Measurements from ENCODE around the gene MKNK1.

MKNK1 gene

DNA sequence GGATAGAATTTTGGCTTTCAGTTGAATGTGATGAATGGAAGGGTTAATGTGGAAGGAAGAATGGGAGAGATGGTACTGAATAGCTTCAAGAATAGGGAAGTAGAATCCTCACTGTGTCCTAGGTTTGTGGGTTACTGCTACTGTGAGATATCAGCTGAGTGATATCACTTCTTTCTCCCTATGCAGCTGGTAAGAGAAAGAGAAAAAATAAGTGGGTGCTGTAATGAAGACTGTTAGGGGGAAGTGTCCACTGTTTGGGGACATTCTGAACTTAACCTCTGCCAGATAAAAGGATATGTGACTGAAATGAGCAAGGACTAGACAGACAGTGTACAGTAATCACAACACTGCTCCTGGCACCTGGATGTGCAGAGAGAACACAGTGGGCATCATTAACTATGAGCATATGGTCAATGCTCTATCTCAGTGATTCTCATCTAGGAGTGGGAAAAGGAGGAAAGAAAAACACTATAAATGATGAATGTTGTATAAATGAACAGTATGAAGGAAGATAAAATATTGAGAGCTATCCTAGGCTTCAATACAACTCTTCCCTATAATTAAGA lies 38.1 kb upstream of the MKNK1 start:
- H3K4me3 ChIP-seq (ENCODE audit: low read depth in 1 of 2, low read length in 1 of 2): no peak overlapping the region
- no peak for TF ChIP-seq CTCF (IDR thresholded peaks at IDR 0.05)
- H3K36me3 ChIP-seq: peaks cover 20% of the 10 kb centered on the region
- no peaks in the 10 kb centered on the region for H3K4me1 ChIP-seq (ENCODE audit: control insufficient read depth in 1 of 2, insufficient read depth in 1 of 2, low read depth in 1 of 2, low read length in 1 of 2)
- no peak overlapping the region for H3K27ac ChIP-seq
- H3K27me3 ChIP-seq: no peaks in the 10 kb centered on the region
- no peaks in the 10 kb centered on the region for H3K9me3 ChIP-seq

DNA sequence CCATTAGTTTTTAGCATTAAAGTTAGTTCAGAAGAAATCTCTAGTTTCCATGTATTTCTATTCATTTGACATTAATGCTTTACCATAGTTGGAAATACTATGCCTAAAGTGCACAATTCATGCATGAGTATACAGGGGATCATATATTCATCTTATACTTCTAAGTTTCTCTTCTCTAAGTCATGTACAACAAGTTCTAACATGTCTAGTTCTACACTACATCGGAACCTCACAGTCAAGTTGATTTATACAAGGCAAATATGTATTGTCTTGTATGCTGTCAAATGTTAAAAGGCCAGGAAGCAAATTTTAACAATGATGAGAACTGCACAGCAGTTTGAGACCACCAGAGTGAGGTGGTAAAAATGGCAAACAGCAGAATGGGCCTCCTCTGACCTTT lies 35.5 kb upstream of the MKNK1 start:
- H3K36me3 ChIP-seq: peaks cover 33% of the 10 kb centered on the region
- H3K27ac ChIP-seq: no peak overlapping the region
- no peak for TF ChIP-seq CTCF (IDR thresholded peaks at IDR 0.05)
- H3K9me3 ChIP-seq: no peaks in the 10 kb centered on the region
- H3K4me3 ChIP-seq (ENCODE audit: low read depth in 1 of 2, low read length in 1 of 2): no peak overlapping the region
- no peaks in the 10 kb centered on the region for H3K27me3 ChIP-seq
- H3K4me1 ChIP-seq (ENCODE audit: control insufficient read depth in 1 of 2, insufficient read depth in 1 of 2, low read depth in 1 of 2, low read length in 1 of 2): no peaks in the 10 kb centered on the region

GRCh38 chr1:46638921-46639320 lies 34.9 kb upstream of the MKNK1 start:
- no peaks in the 10 kb centered on the region for H3K4me1 ChIP-seq (ENCODE audit: control insufficient read depth in 1 of 2, insufficient read depth in 1 of 2, low read depth in 1 of 2, low read length in 1 of 2)
- H3K4me3 ChIP-seq (ENCODE audit: low read depth in 1 of 2, low read length in 1 of 2): no peak overlapping the region
- no peaks in the 10 kb centered on the region for H3K9me3 ChIP-seq
- TF ChIP-seq CTCF (IDR thresholded peaks at IDR 0.05): no peak
- H3K27ac ChIP-seq: no peak overlapping the region
- no peaks in the 10 kb centered on the region for H3K27me3 ChIP-seq
- H3K36me3 ChIP-seq: peaks cover 39% of the 10 kb centered on the region

DNA sequence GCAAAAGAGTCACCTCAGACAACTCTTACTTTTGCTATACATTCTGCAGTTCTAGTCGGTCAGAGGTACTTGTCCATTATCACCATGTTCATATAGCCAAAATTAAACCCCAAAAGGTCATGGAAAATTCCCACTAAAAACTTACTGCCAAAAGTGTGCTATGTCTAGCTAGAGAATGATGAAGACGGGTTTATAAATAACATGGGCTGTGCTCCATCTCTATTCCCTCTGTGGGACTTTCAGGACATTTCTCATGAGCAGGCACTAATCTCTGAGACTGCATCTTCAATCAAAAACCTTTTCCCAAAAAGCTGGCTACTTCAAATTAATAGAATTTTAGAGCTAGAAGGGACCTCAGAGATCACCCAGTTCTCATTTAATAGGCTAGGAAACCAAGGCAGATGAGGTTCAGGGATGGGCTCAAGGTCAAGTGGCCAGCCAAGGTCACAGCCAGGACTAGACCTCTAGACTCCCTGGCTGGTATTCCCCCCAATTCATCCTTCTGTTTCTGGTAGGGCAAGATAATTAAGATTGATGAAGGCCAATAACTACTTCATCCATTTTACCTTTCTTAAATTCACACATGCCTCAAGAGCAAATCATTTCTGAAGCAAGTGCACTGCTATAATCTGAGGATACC lies 33.5 kb upstream of the MKNK1 start:
- Histone ChIP-seq H3K4me1 (ENCODE audit: control insufficient read depth in 1 of 2, insufficient read depth in 1 of 2, low read depth in 1 of 2, low read length in 1 of 2) (no peaks in the 10 kb centered on the region), H3K27ac (no peak overlapping the region), H3K9me3 (no peaks in the 10 kb centered on the region), H3K4me3 (ENCODE audit: low read depth in 1 of 2, low read length in 1 of 2) (no peak overlapping the region), H3K36me3 (peaks cover 41% of the 10 kb centered on the region), H3K27me3 (no peaks in the 10 kb centered on the region)
- no peak for TF ChIP-seq CTCF (IDR thresholded peaks at IDR 0.05)

DNA sequence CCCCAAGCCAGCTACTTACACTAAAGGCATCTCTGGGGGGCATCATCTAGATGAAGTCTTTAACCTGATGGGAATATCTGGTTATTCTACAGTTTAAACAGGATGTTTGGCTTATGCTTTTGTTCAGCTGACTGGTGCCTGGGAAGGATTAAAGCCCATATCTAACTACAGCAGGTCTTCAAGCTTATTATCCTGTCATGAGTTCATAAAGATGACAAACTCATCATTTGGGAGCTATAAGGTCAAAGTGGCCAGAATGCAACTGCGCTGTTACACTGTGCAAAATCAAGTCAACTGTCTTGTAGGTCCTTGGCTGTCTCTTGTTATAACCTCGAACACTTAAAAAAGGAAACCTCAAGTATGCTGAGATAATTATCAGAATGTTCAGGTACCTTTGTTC lies 31.1 kb upstream of the MKNK1 start:
- H3K27ac ChIP-seq: no peak overlapping the region
- H3K36me3 ChIP-seq: peaks cover 52% of the 10 kb centered on the region
- H3K4me1 ChIP-seq (ENCODE audit: control insufficient read depth in 1 of 2, insufficient read depth in 1 of 2, low read depth in 1 of 2, low read length in 1 of 2): no peaks in the 10 kb centered on the region
- H3K9me3 ChIP-seq: no peaks in the 10 kb centered on the region
- H3K27me3 ChIP-seq: no peaks in the 10 kb centered on the region
- no peak overlapping the region for H3K4me3 ChIP-seq (ENCODE audit: low read depth in 1 of 2, low read length in 1 of 2)
- no peak for TF ChIP-seq CTCF (IDR thresholded peaks at IDR 0.05)
